PC-3 (cell line): ENCODE results near the gene HOXB6. TPM values are rescaled to one million over a fixed set of nuclear protein-coding genes. Genes with fewer than 3 reads are reported as not detected.

Experiments
- ATAC-seq: fragments of 200-7000 bp; cut with Tn5 transposase; 2 replicates; pipeline ENCODE4 v1.9.1; 2020; ENCODE audit warnings: mild to moderate bottlenecking, moderate library complexity
- BruUV-seq: library from RNA; stranded (reverse); fragments of 400-500 nt; replicated peaks from 2 replicates; lab custom pipeline; 2021; lab: Mats Ljungman, UMichigan
- CTCF ChIA-PET: fragments of 300-600 bp; sonication (Branson Sonifier 250); formaldehyde crosslinking; loops from one replicate; lab custom pipeline; 2022; ENCODE audit warnings: antibody characterized with exemption; lab: Charles Lee
- POLR2A ChIA-PET: fragments of 300-600 bp; sonication (Branson Sonifier 250); formaldehyde crosslinking; loops from one replicate; lab custom pipeline; 2022; ENCODE audit warnings: antibody characterized with exemption; ENCODE audit not compliant: unreplicated experiment; lab: Charles Lee
- DNase-seq: peaks from one replicate; pipeline ENCODE4 v3.0.0-alpha.2; 2015
- H2AFZ ChIP-seq: fragments of 300-600 bp; sonication (generic); 2 replicates; pipeline ENCODE4 v1.6.0; 2016; ENCODE audit warnings: antibody characterized with exemption, low read length
- H3F3A ChIP-seq: fragments of 300-600 bp; sonication (generic); one replicate; pipeline ENCODE4 v1.6.0; 2017; ENCODE audit warnings: antibody characterized with exemption, low read length, control low read depth, mild to moderate bottlenecking; ENCODE audit not compliant: unreplicated experiment
- H3K27ac ChIP-seq: fragments of 300-600 bp; sonication (generic); 2 replicates; pipeline ENCODE4 v1.5.1; 2016; ENCODE audit warnings: mild to moderate bottlenecking, low read length
- H3K27me3 ChIP-seq: fragments of 300-600 bp; sonication (generic); 2 replicates; pipeline ENCODE4 v1.6.1; 2016; ENCODE audit warnings: low read length, mixed read lengths
- H3K36me3 ChIP-seq: fragments of 300-600 bp; sonication (generic); 2 replicates; pipeline ENCODE4 v1.6.1; 2016; ENCODE audit warnings: low read depth, mixed run types, low read length, mixed read lengths
- H3K4me1 ChIP-seq: fragments of 300-600 bp; sonication (generic); 2 replicates; pipeline ENCODE4 v1.5.1; 2016; ENCODE audit warnings: low read length; ENCODE audit not compliant: insufficient read depth
- H3K4me2 ChIP-seq: fragments of 300-600 bp; sonication (generic); 2 replicates; pipeline ENCODE4 v1.6.0; 2016; ENCODE audit warnings: low read length
- H3K4me3 ChIP-seq: fragments of 300-600 bp; sonication (generic); 2 replicates; pipeline ENCODE4 v1.5.1; 2016; ENCODE audit warnings: mild to moderate bottlenecking, low read length, mixed read lengths
- H3K79me2 ChIP-seq: fragments of 300-600 bp; sonication (generic); 2 replicates; pipeline ENCODE4 v1.6.1; 2017; ENCODE audit warnings: low read length, mixed read lengths
- H3K9ac ChIP-seq: fragments of 300-600 bp; sonication (generic); 2 replicates; pipeline ENCODE4 v1.6.0; 2016; ENCODE audit warnings: mild to moderate bottlenecking, low read length
- H3K9me2 ChIP-seq: fragments of 300-600 bp; sonication (generic); replicated peaks from 2 replicates; pipeline ENCODE4 v1.6.1; 2016; ENCODE audit warnings: mixed run types, low read length, mixed read lengths
- H3K9me3 ChIP-seq: fragments of 300-600 bp; sonication (generic); 2 replicates; pipeline ENCODE4 v1.6.1; 2016; ENCODE audit warnings: low read length, mixed read lengths
- H4K20me1 ChIP-seq: fragments of 300-600 bp; sonication (generic); 2 replicates; pipeline ENCODE4 v1.6.1; 2016; ENCODE audit warnings: low read length, mixed read lengths
- CTCF ChIP-seq: fragments of 300-600 bp; sonication (generic); conservative IDR thresholded peaks from 2 replicates; pipeline ENCODE4 v1.5.1; 2017; ENCODE audit warnings: antibody characterized with exemption, low read depth, mild to moderate bottlenecking, low read length
- EZH2 ChIP-seq: fragments of 300-600 bp; sonication (generic); IDR thresholded peaks from one replicate; pipeline ENCODE4 v1.6.1; 2017; ENCODE audit warnings: antibody characterized with exemption, mild to moderate bottlenecking, low read length; ENCODE audit not compliant: unreplicated experiment
- EZH2phosphoT487 ChIP-seq: fragments of 300-600 bp; sonication (generic); IDR thresholded peaks from 2 replicates; pipeline ENCODE4 v1.6.1; 2018; ENCODE audit warnings: mild to moderate bottlenecking, antibody characterized with exemption, low read length, borderline replicate concordance
- intact Hi-C: fragments of 100-400 bp; cut with micrococcal nuclease; formaldehyde crosslinking; loops from 2 replicates; pipeline ENCODE4 v1.9.0; 2023
- microRNA-seq: library from miRNA; unstranded; fragments of <30 nt; microRNA quantifications from one replicate; pipeline ENCODE4 v1.1.0, GENCODE V29; 2020; ENCODE audit not compliant: unreplicated experiment
- total RNA-seq: library from RNA; depleted of rRNA; stranded (reverse); fragments of >200 nt; gene quantifications from 2 replicates; pipeline ENCODE4 v1.2.3, GENCODE V29; 2014; rRNA removed

HOXB6 gene
- total RNA-seq, 1 experiment from 2014 or later: 9.5 TPM

GRCh38 chr17:48546924-48547807, 57.6 kb downstream of the HOXB6 start:
- no peaks in the 10 kb centered on the region for H3K27me3 ChIP-seq
- no peak overlapping the region for H3K4me2 ChIP-seq
- H3K9me3 ChIP-seq: no peaks in the 10 kb centered on the region
- no peaks in the 10 kb centered on the region for H3F3A ChIP-seq
- POLR2A ChIA-PET: no interaction called here
- CTCF ChIA-PET: interaction anchor here (0.5 kb wide), 1 partner anchor 448 kb away, joined by 4 read pairs; no protein-coding TSS in a partner anchor
- H3K4me3 ChIP-seq: no peak overlapping the region
- intact Hi-C loops: no loop called here
- ATAC-seq (no peak), DNase-seq (no peak)
- H4K20me1 ChIP-seq: no peaks in the 10 kb centered on the region
- H3K27ac ChIP-seq: no peak overlapping the region
- no TSS peak for BruUV-seq
- no peaks in the 10 kb centered on the region for H3K9me2 ChIP-seq
- H3K9ac ChIP-seq: no peak overlapping the region
- H2AFZ ChIP-seq: no peak overlapping the region
- TF ChIP-seq EZH2 (no peak), CTCF (no peak), EZH2phosphoT487 (no peak)
- no peaks in the 10 kb centered on the region for H3K79me2 ChIP-seq
- H3K4me1 ChIP-seq: no peaks in the 10 kb centered on the region
- no peaks in the 10 kb centered on the region for H3K36me3 ChIP-seq

- intact Hi-C loops: no loop called here
- H3K36me3 ChIP-seq: no peaks in the 10 kb centered on the region
- no peaks in the 10 kb centered on the region for H3K4me1 ChIP-seq
- POLR2A ChIA-PET: no interaction called here
- H3F3A ChIP-seq: no peaks in the 10 kb centered on the region
- no peak overlapping the region for H3K4me3 ChIP-seq
- BruUV-seq: no TSS peak
- H4K20me1 ChIP-seq: no peaks in the 10 kb centered on the region
- no peak overlapping the region for H3K4me2 ChIP-seq
- no peak overlapping the region for H3K27ac ChIP-seq
- no peak for TF ChIP-seq EZH2
- TF ChIP-seq CTCF: no peak
- TF ChIP-seq EZH2phosphoT487: no peak
- CTCF ChIA-PET: interaction anchor here (0.5 kb wide), 1 partner anchor 448 kb away, joined by 4 read pairs; no protein-coding TSS in a partner anchor
- no peaks in the 10 kb centered on the region for H3K9me2 ChIP-seq
- H2AFZ ChIP-seq: no peak overlapping the region
- no peak for ATAC-seq
- no peaks in the 10 kb centered on the region for H3K27me3 ChIP-seq
- H3K79me2 ChIP-seq: no peaks in the 10 kb centered on the region
- H3K9ac ChIP-seq: no peak overlapping the region
- no peaks in the 10 kb centered on the region for H3K9me3 ChIP-seq
- DNase-seq: no peak
These were observed 58.5 kb downstream of the HOXB6 start for GRCh38 chr17:48546137-48546923.

Small RNAs within 50 kb of the gene (microRNA-seq; reads per million reads assigned to microRNA genes)
- not detected for gene MIR196A1

Other genes starting within 250 kb of the HOXB6 start
- gene SKAP1, start 174.8 kb downstream of the HOXB6 start, total RNA-seq: not detected in 2 replicates
- gene HOXB1, start 74.0 kb downstream of the HOXB6 start, total RNA-seq: not detected in 2 replicates
- 1.1 TPM in 1 of 2 replicates, not detected in the other for gene HOXB2, start 59.9 kb downstream of the HOXB6 start, total RNA-seq
- gene HOXB4, start 26.6 kb downstream of the HOXB6 start, total RNA-seq: 0.22 and 0.58 TPM in 2 replicates
- 6.0 and 8.8 TPM in 2 replicates for gene HOXB3, start 14.7 kb downstream of the HOXB6 start, total RNA-seq
- gene HOXB5, start 11.2 kb downstream of the HOXB6 start, total RNA-seq: 0.40 and 0.95 TPM in 2 replicates
- gene HOXB7, start 6.0 kb upstream of the HOXB6 start, total RNA-seq: not detected in 2 replicates
- gene HOXB8, start 10.3 kb upstream of the HOXB6 start, total RNA-seq: not detected in 2 replicates
- 7.0 and 8.3 TPM in 2 replicates for gene HOXB9, start 21.4 kb upstream of the HOXB6 start, total RNA-seq
- gene PRAC1, start 117.5 kb upstream of the HOXB6 start, total RNA-seq: 33.5 and 44.4 TPM in 2 replicates
- 44.1 and 51.4 TPM in 2 replicates for gene PRAC2, start 118.2 kb upstream of the HOXB6 start, total RNA-seq
- gene HOXB13, start 123.8 kb upstream of the HOXB6 start, total RNA-seq: 80.8 and 96.5 TPM in 2 replicates
- 0.29 and 0.40 TPM in 2 replicates for gene TTLL6, start 212.2 kb upstream of the HOXB6 start, total RNA-seq
- gene CALCOCO2, start 226.0 kb upstream of the HOXB6 start, total RNA-seq: 47.2 and 49.4 TPM in 2 replicates